SU-DHL-6 (cell line): ENCODE results near the gene DUS2.

ENCODE experiments used
- EZH2phosphoT487 ChIP-seq: fragments of 200-600 bp; sonication (generic), shearing (Covaris generic); conservative IDR thresholded peaks from 2 replicates; pipeline ENCODE4 v1.6.1; 2018; ENCODE audit warnings: mild to moderate bottlenecking, antibody characterized with exemption, low read length, moderate library complexity, mixed read lengths
- TF ChIP-seq, protein P1 (sequence below): fragments of 200-600 bp; sonication (generic); IDR thresholded peaks from one replicate; pipeline ENCODE4 v1.5.1; 2017; ENCODE audit warnings: antibody characterized with exemption, mild to moderate bottlenecking, low read length, moderate library complexity; ENCODE audit not compliant: insufficient read depth, poor library complexity, severe bottlenecking

DNA sequence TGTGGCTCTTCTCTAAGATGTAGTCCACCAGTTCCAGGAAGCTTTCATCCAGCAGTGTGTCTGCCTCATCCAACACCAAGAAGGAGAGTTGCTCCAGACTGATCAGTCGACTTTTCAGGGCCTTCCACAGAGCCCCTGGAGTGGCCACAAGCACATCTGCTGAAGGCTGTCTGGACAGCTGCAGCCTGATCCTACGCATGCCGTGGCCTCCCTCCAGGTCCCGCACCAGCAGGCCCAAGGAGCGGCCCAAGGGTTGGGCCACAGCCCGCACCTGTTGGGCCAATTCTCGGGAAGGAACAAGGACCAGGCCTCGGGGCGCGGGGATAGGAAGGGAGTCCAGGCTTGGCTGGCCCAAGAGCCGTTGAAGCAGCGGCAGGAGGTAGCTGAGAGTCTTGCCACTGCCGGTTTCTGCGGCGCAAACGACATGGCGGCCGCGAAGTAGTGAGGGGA, 781 bp upstream of the DUS2 start:
- TF ChIP-seq, protein P1, sequence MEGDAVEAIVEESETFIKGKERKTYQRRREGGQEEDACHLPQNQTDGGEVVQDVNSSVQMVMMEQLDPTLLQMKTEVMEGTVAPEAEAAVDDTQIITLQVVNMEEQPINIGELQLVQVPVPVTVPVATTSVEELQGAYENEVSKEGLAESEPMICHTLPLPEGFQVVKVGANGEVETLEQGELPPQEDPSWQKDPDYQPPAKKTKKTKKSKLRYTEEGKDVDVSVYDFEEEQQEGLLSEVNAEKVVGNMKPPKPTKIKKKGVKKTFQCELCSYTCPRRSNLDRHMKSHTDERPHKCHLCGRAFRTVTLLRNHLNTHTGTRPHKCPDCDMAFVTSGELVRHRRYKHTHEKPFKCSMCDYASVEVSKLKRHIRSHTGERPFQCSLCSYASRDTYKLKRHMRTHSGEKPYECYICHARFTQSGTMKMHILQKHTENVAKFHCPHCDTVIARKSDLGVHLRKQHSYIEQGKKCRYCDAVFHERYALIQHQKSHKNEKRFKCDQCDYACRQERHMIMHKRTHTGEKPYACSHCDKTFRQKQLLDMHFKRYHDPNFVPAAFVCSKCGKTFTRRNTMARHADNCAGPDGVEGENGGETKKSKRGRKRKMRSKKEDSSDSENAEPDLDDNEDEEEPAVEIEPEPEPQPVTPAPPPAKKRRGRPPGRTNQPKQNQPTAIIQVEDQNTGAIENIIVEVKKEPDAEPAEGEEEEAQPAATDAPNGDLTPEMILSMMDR, result no peak
- TF ChIP-seq EZH2phosphoT487, result no peak
